RWPE1 (cell line): ENCODE data around the gene CLDN5.

Source experiments
- CTCF ChIA-PET: fragments of 350-600 bp; sonication (Branson Sonifier 250); formaldehyde crosslinking; extraction: SDS; loops from one replicate; lab custom pipeline; 2021; lab: Yijun Ruan, JAX
- POLR2A ChIA-PET: fragments of 400-600 bp; formaldehyde crosslinking; extraction: SDS; loops from one replicate; lab custom pipeline; 2020; ENCODE audit warnings: antibody characterized with exemption; ENCODE audit not compliant: low non-redundant PET; lab: Yijun Ruan, JAX
- DNase-seq: peaks from one replicate; pipeline ENCODE4 v3.0.0; 2012; ENCODE audit warnings: low spot score
- H3K27ac ChIP-seq: fragments of 450-650 bp; 2 replicates; pipeline ENCODE4 v1.5.1; 2017
- CTCF ChIP-seq: fragments of 450-650 bp; conservative IDR thresholded peaks from 2 replicates; pipeline ENCODE4 v1.5.1; 2017; ENCODE audit warnings: low read depth, mild to moderate bottlenecking

Gene CLDN5

GRCh38 chr22:19508024-19508776 is 16.0 kb downstream of the CLDN5 start:
- no peak for DNase-seq
- no peak overlapping the region for H3K27ac ChIP-seq
- ChIA-PET POLR2A (interaction anchor here (0.6 kb wide), 1 partner anchor 440 kb away, joined by 4 read pairs; no protein-coding TSS in a partner anchor), CTCF (no interaction called here)
- no peak for TF ChIP-seq CTCF

DNA sequence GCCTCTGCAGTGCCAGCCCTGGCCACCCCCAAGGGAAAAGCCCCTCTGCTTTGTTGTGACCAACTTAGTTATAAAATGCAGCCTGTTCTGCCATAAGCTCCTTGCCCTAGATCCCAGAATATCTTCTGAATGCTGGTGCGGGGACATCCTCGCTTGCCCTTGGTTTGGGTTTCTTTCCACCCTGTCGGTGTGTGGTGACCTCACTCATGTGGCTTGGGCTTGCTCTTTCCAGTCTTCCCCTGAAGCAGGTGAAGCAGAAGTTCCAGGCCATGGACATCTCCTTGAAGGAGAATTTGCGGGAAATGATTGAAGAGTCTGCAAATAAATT is 16.7 kb downstream of the CLDN5 start:
- POLR2A ChIA-PET = no interaction called here
- CTCF ChIA-PET = no interaction called here
- H3K27ac ChIP-seq = no peak overlapping the region
- no peak for TF ChIP-seq CTCF
- DNase-seq = no peak

GRCh38 chr22:19506212-19506611 is 18.0 kb downstream of the CLDN5 start:
- ChIA-PET POLR2A (no interaction called here), CTCF (interaction anchor here (0.6 to 0.7 kb wide), 2 partner anchors 11 to 113 kb away, joined by 3 to 5 read pairs; no protein-coding TSS in a partner anchor)
- H3K27ac ChIP-seq = no peak overlapping the region
- no peak for TF ChIP-seq CTCF
- no peak for DNase-seq

DNA sequence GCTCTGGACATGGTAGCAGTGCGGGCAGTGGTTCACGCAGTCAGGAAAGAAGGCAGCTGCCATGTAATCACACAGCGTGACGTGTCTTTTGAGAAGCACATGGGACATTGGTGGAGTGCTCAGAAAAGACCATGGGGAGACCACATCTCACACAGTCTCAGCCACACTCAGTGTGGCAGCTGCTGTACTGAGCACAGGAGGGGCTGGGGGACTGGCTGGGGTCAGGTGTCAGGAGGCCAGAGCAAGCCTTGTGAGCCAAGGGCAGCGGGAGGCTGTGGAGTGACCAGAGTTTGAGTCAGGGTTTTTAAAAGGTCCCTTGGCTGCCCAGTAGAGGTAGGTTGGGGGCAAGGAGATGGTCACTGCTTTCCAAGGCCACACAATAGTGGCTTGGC is 18.5 kb downstream of the CLDN5 start:
- CTCF ChIA-PET = interaction anchor here (0.6 to 0.7 kb wide), 2 partner anchors 11 to 113 kb away, joined by 3 to 5 read pairs; no protein-coding TSS in a partner anchor
- no peak for TF ChIP-seq CTCF
- no peak overlapping the region for H3K27ac ChIP-seq
- POLR2A ChIA-PET = no interaction called here
- no peak for DNase-seq

DNA sequence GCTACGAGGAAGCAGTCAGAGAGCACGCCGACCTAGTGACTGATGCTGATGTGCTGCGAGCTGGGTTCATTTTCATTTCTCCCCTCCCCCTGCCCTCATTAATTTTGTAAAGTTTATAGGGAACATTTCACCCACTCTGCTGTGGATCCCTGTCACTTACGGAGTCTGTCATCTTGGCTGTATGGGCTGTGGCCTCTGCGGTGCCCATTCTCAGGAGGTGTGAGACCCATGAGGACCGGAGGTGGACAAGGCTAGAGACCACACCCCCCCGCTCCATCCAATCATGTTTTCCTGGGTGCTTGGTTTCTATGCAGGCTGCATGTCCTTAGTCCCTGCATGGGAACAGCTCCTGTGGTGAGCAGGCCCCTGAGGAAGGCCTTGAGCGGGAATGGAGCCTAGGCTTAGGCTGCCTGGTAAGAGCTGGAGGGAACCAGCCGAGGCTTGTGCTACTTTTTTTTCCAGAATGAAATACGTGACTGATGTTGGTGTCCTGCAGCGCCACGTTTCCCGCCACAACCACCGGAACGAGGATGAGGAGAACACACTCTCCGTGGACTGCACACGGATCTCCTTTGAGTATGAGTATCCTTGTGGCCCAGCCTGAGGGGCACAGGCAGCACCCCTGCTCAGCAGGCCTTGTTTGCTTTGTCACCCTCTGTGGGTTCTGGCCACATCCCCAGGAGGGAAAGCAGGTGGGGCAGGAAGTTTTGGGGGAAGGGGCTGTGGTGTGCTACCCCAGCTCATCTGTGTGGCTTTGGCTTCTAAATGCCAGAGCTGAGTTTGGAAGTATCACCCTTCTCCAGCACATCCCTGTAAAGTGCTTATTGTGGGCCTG is 19.1 kb downstream of the CLDN5 start:
- ChIA-PET CTCF (interaction anchor here (0.7 kb wide), 1 partner anchor 10 kb away, joined by 3 read pairs; no protein-coding TSS in a partner anchor), POLR2A (no interaction called here)
- DNase-seq = no peak
- no peak overlapping the region for H3K27ac ChIP-seq
- TF ChIP-seq CTCF = no peak

DNA sequence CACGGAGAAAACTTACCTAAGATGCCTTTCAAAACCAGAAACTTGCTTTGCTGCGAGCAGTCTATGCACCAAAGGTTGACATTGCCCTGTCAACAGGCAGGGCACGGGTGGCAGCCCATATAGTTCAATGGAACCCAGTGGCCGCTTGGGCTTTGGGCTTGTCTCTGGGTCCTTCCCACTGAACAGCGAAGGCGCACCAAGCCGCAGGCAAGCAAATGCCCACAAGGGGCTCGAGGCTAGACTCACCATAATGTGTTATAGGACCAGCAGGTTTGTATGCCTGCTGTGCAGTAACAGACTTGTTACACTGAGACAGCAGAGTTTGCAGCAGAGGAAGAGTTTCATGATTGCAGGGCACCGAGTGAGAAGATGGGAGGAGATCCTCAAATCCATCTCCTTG is 20.3 kb downstream of the CLDN5 start:
- DNase-seq = no peak
- CTCF ChIA-PET = no interaction called here
- no peak overlapping the region for H3K27ac ChIP-seq
- POLR2A ChIA-PET = no interaction called here
- TF ChIP-seq CTCF = no peak
